ENCODE measurements around the gene RETN.

The RETN gene

DNA sequence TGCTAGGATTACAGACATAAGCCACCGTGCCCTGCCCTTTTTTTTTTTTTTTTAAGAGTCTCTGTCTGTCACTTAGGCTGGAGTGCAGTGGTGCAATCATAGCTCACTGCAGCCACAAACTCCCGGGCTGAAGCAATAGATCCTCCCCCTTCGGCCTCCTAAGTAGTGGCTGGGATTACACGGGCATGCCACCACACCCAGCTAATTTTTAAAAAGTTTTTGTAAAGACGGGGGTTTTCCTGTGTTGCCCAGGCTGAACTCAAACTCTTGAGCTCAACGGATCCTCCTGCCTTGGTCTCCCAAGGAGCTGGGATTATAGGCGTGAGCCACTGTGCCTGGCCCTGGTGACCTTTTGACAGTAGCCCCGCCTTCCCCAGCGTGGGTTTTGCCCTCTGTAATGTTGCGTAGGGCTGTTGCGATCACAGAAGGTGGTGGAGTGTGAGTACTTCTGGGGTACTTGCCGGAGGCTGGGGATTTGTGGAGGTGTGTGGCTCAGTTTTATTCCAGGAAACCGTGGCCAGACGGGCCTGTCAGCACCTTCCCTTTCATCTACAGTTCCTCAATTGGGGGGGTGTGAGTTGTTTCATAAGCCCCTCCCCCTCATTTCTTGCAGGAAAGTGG, 11.6 kb upstream of the RETN start:
- DNase-seq (ENCODE audit: low read depth in 2 of 2), result no peak

GRCh38 chr19:7658219-7658686, 10.6 kb upstream of the RETN start:
- DNase-seq (ENCODE audit: low read depth in 2 of 2), result no peak

- no peak for DNase-seq (ENCODE audit: low read depth in 2 of 2)
Measured at GRCh38 chr19:7661744-7662538, 6.9 kb upstream of the RETN start.

GRCh38 chr19:7662657-7663056, 6.2 kb upstream of the RETN start:
- no peak for DNase-seq (ENCODE audit: low read depth in 2 of 2)

DNA sequence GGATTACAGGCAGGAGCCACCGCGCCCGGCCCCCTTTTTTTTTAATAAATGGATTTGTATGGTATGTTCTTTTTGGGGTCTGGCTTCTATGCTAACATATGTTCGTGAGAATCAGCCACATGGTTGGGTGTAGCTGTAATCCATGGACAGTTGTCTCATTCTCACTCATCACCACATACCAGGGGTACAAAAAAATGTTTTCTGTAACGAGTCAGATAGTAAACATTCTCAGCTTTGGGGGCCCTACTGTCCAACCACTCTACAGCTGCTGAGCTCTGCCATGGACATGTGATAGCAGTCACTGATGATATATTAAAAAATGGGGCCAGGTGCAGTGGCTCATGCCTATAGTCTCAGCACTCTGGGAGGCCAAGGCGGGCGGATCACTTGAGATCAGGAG, 5.1 kb upstream of the RETN start:
- DNase-seq (ENCODE audit: low read depth in 2 of 2), result no peak

DNA sequence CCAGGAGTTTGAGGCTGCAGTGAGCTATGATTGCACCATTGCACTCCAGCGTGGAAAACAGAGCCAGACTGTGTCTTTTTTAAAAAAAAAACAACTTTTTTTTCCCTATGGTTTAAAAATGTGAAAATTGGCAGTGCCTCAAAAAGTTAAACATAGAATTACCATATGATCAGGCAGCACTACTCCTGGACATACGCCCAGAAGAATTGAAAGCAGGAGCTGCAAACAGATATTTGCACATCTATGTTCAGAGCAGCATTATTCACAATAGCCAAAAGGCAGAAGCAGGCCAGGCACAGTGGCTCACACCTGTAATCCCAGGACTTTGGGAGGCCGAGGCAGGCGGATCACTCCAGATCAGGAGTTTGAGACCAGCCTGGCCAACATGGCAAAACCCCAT, 3.8 kb upstream of the RETN start:
- DNase-seq (ENCODE audit: low read depth in 2 of 2), result no peak

DNA sequence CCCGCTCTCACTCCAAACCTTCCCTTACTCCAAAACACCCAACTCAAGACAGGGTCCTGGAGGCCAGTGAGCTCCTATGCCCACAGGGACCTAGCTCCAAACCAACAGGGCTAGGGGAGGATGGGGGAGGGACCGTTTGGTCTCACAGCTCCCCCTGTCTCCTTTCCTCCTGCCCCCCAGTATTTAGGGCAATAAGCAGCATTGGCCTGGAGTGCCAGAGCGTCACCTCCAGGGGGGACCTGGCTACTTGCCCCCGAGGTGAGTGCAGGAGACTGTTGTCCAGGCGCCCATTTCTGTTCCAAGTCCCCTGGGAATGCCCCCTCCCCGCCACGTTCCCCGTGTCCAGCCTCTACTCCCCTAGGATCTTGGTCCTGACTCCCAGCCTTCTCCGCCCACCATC, 792 bp downstream of the RETN start:
- no peak for DNase-seq (ENCODE audit: low read depth in 2 of 2)

DNA sequence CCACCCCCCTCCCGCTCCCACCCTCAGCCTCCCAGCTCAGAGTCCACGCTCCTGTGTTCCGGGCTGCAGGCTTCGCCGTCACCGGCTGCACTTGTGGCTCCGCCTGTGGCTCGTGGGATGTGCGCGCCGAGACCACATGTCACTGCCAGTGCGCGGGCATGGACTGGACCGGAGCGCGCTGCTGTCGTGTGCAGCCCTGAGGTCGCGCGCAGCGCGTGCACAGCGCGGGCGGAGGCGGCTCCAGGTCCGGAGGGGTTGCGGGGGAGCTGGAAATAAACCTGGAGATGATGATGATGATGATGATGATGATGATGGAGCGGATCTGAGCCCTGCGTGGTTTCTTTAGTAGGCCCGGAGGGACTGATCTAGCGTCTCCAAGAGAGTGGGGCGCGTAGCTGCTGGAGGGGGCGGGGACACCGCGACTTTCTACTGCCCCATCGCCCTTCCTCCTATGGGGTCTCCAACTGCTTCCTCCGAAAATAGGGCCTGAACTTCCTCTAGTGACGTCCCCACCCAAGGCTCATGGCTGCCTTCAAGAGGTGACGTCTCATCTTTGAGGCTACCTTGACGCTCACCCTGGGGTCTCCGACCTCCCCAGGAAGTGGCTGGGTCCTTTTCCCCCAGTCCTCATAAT, 1.4 kb downstream of the RETN start:
- no peak for DNase-seq (ENCODE audit: low read depth in 2 of 2)

DNA sequence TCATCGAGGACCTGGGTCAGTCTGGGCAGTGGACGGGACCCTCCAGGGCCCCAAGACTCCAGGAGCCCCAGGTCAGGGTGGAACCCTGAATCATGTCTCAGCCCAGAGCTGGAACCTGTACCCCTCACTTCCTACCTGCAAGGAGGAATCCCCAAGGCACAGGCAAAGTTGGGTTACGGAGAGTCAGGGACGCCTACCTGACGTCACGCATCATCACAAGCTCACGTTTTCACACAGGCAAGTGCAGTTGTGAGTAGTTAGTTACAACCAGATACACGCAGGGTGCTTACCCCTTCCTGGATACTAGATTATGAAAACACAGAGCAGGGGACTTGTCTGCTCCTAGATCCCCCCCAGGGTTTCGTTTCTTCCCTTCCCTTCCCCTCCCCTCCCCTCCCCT, 1.9 kb downstream of the RETN start:
- DNase-seq (ENCODE audit: low read depth in 2 of 2), result no peak

GRCh38 chr19:7672522-7672921, 3.7 kb downstream of the RETN start:
- no peak for DNase-seq (ENCODE audit: low read depth in 2 of 2)

DNA sequence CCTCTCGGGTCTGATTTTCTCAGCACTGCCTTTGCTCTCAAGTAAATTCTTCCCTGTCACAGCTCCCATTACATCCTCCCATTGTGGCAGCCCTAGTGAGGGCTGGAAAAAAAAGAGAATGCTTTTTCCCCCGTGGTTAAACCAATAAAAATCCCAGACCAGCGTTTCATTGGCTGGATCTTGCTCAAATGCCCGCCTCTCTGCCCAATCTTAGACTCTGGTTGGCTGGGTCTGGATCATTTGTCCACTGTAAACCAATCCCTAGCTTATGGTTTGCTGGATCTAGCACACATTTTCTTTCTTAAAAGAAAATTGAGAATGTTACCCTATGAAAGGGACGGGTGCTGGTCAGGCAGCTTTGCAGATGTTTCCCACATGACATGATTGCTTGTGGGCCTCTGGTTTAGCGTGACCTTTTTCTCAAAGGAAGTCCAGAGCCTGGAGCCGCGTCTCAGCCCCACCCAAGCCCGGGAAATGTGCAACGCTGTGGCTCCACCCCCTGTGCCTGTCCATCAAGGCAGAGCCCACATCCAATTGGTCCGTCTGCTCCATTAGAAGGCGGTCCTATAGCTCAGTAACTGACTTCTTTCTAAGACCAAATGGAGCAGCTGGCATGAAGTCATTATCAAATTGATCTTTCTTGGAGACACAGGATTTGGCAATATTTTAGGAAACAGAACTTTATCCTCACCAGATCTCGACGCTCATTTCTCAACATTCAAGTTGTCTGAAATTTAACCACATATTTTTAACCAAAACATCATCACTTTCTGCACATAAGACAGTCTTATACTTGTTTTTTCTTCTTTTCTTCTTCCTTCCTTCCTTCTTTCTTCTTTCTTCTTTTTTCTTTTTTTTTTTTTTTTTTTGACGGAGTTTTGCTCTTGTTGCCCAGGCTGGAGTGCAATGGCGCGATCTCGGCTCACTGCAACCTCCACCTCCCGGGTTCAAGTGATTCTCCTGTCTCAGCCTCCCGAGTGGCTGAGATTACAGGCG, 5.5 kb downstream of the RETN start:
- no peak for DNase-seq (ENCODE audit: low read depth in 2 of 2)

DNA sequence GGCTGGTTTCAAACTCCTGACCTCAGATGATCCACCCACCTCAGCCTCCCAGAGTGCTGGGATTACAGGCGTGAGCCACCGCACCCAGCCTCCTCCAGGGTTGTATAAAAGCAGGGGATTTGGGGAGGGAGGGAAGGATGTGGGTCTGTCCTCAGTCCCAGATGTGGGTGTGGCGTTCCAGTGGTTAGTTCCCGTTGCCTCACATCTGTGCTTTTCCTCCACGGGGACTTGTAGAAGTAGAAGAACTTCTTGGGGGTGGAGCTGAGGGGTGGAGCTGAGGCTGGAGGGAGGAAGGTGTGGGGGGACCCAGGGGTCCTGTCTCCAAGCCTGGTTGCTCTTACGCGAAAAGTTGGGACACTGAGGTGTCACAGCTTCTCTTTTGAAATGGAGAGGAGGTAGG, 7.5 kb downstream of the RETN start:
- no peak for DNase-seq (ENCODE audit: low read depth in 2 of 2)

DNA sequence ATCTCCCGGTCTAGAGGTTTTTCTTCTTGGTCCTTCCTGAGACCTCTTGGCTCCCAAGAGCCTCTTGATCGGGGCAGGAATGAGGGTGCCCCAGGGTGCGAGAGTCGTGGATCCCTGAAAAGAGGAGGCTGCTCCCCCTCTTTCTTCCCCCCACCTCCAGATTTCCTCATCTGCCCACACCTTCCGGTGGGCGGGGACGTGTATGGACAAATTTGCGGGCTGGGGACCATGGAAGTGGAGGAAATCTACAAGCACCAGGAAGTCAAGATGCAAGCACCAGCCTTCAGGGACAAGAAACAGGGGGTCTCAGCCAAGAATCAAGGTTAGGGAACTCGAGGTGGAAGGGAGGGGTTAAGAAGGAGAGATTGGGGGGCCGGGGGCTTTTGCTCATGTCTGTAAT, 8.0 kb downstream of the RETN start, which contains the start of gene MCEMP1:
TSS of gene MCEMP1 (plus strand) at position 237 of the 400 bp plus-strand sequence. CDS start at position 268, 31 bp downstream.
- DNase-seq (ENCODE audit: low read depth in 2 of 2), result no peak

GRCh38 chr19:7677669-7678311, 8.9 kb downstream of the RETN start:
- no peak for DNase-seq (ENCODE audit: low read depth in 2 of 2)

- DNase-seq (ENCODE audit: low read depth in 2 of 2), result peak in 1 of 2 donors; percentile 34
Measured at GRCh38 chr19:7678971-7679751, 10.3 kb downstream of the RETN start.

DNA sequence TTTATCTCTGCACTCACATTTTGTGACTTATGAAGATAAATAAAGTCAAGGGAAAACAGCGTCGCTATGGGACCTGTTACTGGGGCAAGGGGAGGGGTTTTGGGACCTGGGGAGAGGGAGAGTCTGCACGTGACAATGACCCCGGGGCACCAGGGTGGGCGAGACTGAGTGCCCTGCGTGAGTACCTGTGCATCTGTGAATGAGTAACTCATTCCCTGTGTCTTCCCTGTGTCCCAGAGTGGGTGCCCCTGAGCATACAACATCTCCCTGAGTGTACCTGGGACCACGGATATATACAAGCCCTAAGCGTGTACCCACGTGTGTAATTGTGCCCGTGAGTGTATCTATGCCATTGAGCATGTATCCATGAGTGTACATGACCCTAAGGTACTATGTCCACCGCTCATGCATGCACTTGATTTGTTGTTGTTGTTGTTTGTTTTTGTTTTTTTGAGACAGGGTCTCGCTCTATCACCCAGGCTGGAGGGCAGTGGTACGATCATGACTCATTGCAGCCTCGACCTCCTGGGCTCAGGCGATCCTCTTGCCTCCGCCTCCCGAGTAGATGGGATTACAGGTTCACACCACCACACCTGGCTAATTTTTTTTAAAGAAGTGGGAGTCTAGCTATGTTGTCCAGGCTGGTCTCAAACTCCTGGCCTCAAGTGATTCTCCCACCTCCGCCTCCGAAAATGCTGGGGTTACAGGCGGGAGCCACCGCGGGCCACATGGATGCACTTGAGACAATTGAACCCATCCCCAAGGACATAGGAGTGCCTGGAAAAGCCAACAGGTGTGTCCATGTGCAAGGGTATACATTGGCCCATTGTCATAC, 11.1 kb downstream of the RETN start:
- no peak for DNase-seq (ENCODE audit: low read depth in 2 of 2)

GRCh38 chr19:7680606-7681339, 11.9 kb downstream of the RETN start, which contains the start of gene TRAPPC5:
Gene TRAPPC5 (plus strand): TSS chr19:7680833. CDS start chr19:7682254, 1,421 bp downstream.
- DNase-seq (ENCODE audit: low read depth in 2 of 2), result peak; percentile 75 to 76

DNA sequence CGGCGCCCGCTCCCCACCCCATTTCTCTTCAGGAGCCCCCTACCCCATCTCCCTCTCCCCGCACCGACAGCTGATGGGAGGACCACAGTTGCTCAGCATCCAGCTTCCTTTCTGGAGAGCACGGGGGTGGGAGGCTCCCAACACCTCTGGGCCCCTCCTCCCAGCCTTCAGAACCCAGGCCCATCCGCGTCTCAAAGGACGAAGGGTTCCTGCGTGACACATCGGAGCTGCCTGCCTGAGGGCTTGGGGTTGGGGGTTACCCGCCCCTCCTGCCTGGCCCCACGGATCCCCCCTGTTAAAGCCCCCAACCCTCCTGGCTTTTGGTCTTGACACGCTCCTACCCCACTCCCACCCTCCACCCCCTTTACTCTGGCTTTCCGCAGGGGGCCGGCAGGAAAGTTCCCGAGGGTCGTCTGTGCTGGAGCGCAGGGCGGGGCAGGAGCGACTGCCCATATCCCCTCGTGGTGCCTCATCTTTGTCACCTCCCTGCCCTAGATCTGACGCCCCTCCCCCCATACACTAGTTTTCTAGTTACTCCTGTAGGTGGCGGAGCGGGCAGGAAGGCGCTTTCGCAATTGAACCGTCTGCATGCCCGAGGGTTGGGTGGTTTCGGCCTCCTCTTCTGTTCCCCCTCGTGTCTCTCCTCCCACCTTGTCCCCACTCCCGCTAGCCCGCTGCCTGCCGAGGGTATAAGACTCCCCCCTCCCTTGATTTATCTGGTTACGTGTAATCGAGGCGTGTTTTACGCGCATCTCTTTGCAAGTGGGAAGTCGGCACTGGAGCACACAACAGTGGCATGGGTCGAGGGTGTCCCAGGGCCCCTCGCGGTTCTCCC, 12.7 kb downstream of the RETN start:
- DNase-seq (ENCODE audit: low read depth in 2 of 2), result peak; percentile 60 to 61
